ENCODE data around the gene DNAJB8. TPM values are rescaled to one million over a fixed set of nuclear protein-coding genes. Genes with fewer than 3 reads are reported as not detected.

DNAJB8 gene
- total RNA-seq, 2 experiments from 2014 or later, result not detected

GRCh38 chr3:128432301-128432970 lies 34.3 kb downstream of the DNAJB8 start:
- ChIA-PET POLR2A (no interaction called here), CTCF (no interaction called here)
- H3K4me1 Mint-ChIP-seq (ENCODE audit: low read depth), result peaks cover 12% of the 10 kb centered on the region
- intact Hi-C loops (cut with micrococcal nuclease), result no loop called here
- peaks cover 47% of the 10 kb centered on the region for H3K27me3 Mint-ChIP-seq
- H3K36me3 Mint-ChIP-seq, result no peaks in the 10 kb centered on the region
- no peak overlapping the region for H3K27ac Mint-ChIP-seq
- H3K4me3 Mint-ChIP-seq, result no peak overlapping the region
- DNase-seq, result no peak
- H3K9me3 Mint-ChIP-seq, result no peaks in the 10 kb centered on the region

GRCh38 chr3:128431803-128432300 lies 34.8 kb downstream of the DNAJB8 start:
- Mint-ChIP-seq H3K27me3 (peaks cover 51% of the 10 kb centered on the region), H3K9me3 (no peaks in the 10 kb centered on the region), H3K36me3 (no peaks in the 10 kb centered on the region), H3K27ac (no peak overlapping the region), H3K4me1 (ENCODE audit: low read depth) (peaks cover 12% of the 10 kb centered on the region), H3K4me3 (no peak overlapping the region)
- DNase-seq, result no peak
- ChIA-PET POLR2A (no interaction called here), CTCF (no interaction called here)
- intact Hi-C loops (cut with micrococcal nuclease), result no loop called here

- no peaks in the 10 kb centered on the region for H3K9me3 Mint-ChIP-seq
- no peak for DNase-seq
- POLR2A ChIA-PET, result no interaction called here
- intact Hi-C loops (cut with micrococcal nuclease), result no loop called here
- no peak overlapping the region for H3K4me3 Mint-ChIP-seq
- CTCF ChIA-PET, result interaction anchor here (1.3 kb wide), 1 partner anchor 68 kb away, joined by 3 read pairs; no protein-coding TSS in a partner anchor
- no peak overlapping the region for H3K27ac Mint-ChIP-seq
- H3K36me3 Mint-ChIP-seq, result no peaks in the 10 kb centered on the region
- peaks cover 43% of the 10 kb centered on the region for H3K27me3 Mint-ChIP-seq
- peaks cover 12% of the 10 kb centered on the region for H3K4me1 Mint-ChIP-seq (ENCODE audit: low read depth)
Observed at GRCh38 chr3:128430731-128431130, 36.0 kb downstream of the DNAJB8 start.

- Mint-ChIP-seq H3K36me3 (no peaks in the 10 kb centered on the region), H3K27me3 (peaks cover 42% of the 10 kb centered on the region), H3K9me3 (no peaks in the 10 kb centered on the region), H3K27ac (no peak overlapping the region), H3K4me3 (no peak overlapping the region), H3K4me1 (ENCODE audit: low read depth) (peaks cover 12% of the 10 kb centered on the region)
- CTCF ChIA-PET, result interaction anchor here (0.9 to 1.3 kb wide), 2 partner anchors 67 to 69 kb away, joined by 3 read pairs; no protein-coding TSS in a partner anchor
- DNase-seq, result no peak
- POLR2A ChIA-PET, result no interaction called here
- intact Hi-C loops (cut with micrococcal nuclease), result no loop called here
Observed at GRCh38 chr3:128430301-128430700, 36.4 kb downstream of the DNAJB8 start.

- Mint-ChIP-seq H3K27me3 (peaks cover 40% of the 10 kb centered on the region), H3K27ac (no peak overlapping the region), H3K9me3 (no peaks in the 10 kb centered on the region), H3K4me3 (no peak overlapping the region), H3K4me1 (ENCODE audit: low read depth) (peaks cover 12% of the 10 kb centered on the region), H3K36me3 (no peaks in the 10 kb centered on the region)
- intact Hi-C loops (cut with micrococcal nuclease), result loop anchor here (5.0 kb wide), 1 partner anchor 153 kb away; no protein-coding TSS in a partner anchor
- ChIA-PET CTCF (interaction anchor here (0.9 to 1.3 kb wide), 2 partner anchors 68 to 69 kb away, joined by 3 read pairs; no protein-coding TSS in a partner anchor), POLR2A (no interaction called here)
- no peak for DNase-seq
Observed at GRCh38 chr3:128429751-128430150, 36.9 kb downstream of the DNAJB8 start.

GRCh38 chr3:128429275-128429674 lies 37.4 kb downstream of the DNAJB8 start:
- peaks cover 12% of the 10 kb centered on the region for H3K4me1 Mint-ChIP-seq (ENCODE audit: low read depth)
- peaks cover 40% of the 10 kb centered on the region for H3K27me3 Mint-ChIP-seq
- ChIA-PET CTCF (no interaction called here), POLR2A (no interaction called here)
- intact Hi-C loops (cut with micrococcal nuclease), result loop anchor here (5.0 kb wide), 1 partner anchor 153 kb away; no protein-coding TSS in a partner anchor
- H3K4me3 Mint-ChIP-seq, result no peak overlapping the region
- H3K36me3 Mint-ChIP-seq, result no peaks in the 10 kb centered on the region
- H3K9me3 Mint-ChIP-seq, result no peaks in the 10 kb centered on the region
- no peak overlapping the region for H3K27ac Mint-ChIP-seq
- DNase-seq, result no peak

GRCh38 chr3:128427872-128428822 lies 38.5 kb downstream of the DNAJB8 start:
- DNase-seq, result no peak
- Mint-ChIP-seq H3K36me3 (no peaks in the 10 kb centered on the region), H3K27me3 (peaks cover 32% of the 10 kb centered on the region), H3K27ac (no peak overlapping the region), H3K4me1 (ENCODE audit: low read depth) (peaks cover 10% of the 10 kb centered on the region), H3K4me3 (no peak overlapping the region), H3K9me3 (no peaks in the 10 kb centered on the region)
- CTCF ChIA-PET, result interaction anchor here (0.6 to 4.4 kb wide), 9 partner anchors 18 to 235 kb away, joined by 3 to 47 read pairs (median 3); no protein-coding TSS in a partner anchor
- POLR2A ChIA-PET, result no interaction called here
- intact Hi-C loops (cut with micrococcal nuclease), result loop anchor here (5.0 kb wide), 1 partner anchor 154 kb away; no protein-coding TSS in a partner anchor

GRCh38 chr3:128427175-128427857 lies 39.4 kb downstream of the DNAJB8 start:
- no peaks in the 10 kb centered on the region for H3K36me3 Mint-ChIP-seq

GRCh38 chr3:128426128-128426921 lies 40.4 kb downstream of the DNAJB8 start:
- no peak overlapping the region for H3K27ac Mint-ChIP-seq
- H3K4me1 Mint-ChIP-seq (ENCODE audit: low read depth), result no peaks in the 10 kb centered on the region

More at GRCh38 chr3:128427175-128427857, 39.4 kb downstream of the DNAJB8 start:
- no peak for DNase-seq
- H3K9me3 Mint-ChIP-seq, result no peaks in the 10 kb centered on the region
- CTCF ChIA-PET, result interaction anchor here (0.6 to 4.4 kb wide), 16 partner anchors 9 to 235 kb away, joined by 3 to 47 read pairs (median 4); partner anchors contain the start of gene GATA2
- intact Hi-C loops (cut with micrococcal nuclease), result loop anchor here (5.0 kb wide), 1 partner anchor 155 kb away; no protein-coding TSS in a partner anchor
- no peak overlapping the region for H3K27ac Mint-ChIP-seq
- POLR2A ChIA-PET, result no interaction called here
- no peak overlapping the region for H3K4me3 Mint-ChIP-seq
- H3K4me1 Mint-ChIP-seq (ENCODE audit: low read depth), result peaks cover 8% of the 10 kb centered on the region
- H3K27me3 Mint-ChIP-seq, result peaks cover 29% of the 10 kb centered on the region

GRCh38 chr3:128425846-128426127 lies 40.9 kb downstream of the DNAJB8 start:
- no peak overlapping the region for H3K4me3 Mint-ChIP-seq
- POLR2A ChIA-PET, result no interaction called here

More at GRCh38 chr3:128426128-128426921, 40.4 kb downstream of the DNAJB8 start:
- ChIA-PET POLR2A (no interaction called here), CTCF (interaction anchor here (0.6 to 4.4 kb wide), 26 partner anchors 8 to 331 kb away, joined by 3 to 47 read pairs (median 6); partner anchors contain the start of gene GATA2)
- H3K27me3 Mint-ChIP-seq, result peaks cover 20% of the 10 kb centered on the region
- peak; percentile 62 for DNase-seq
- no peaks in the 10 kb centered on the region for H3K36me3 Mint-ChIP-seq
- H3K4me3 Mint-ChIP-seq, result no peak overlapping the region
- no peaks in the 10 kb centered on the region for H3K9me3 Mint-ChIP-seq
- intact Hi-C loops (cut with micrococcal nuclease), result loop anchor here (1.0 to 5.0 kb wide), 3 partner anchors 71 to 182 kb away; no protein-coding TSS in a partner anchor

More at GRCh38 chr3:128425846-128426127, 40.9 kb downstream of the DNAJB8 start:
- intact Hi-C loops (cut with micrococcal nuclease), result loop anchor here (1.0 to 5.0 kb wide), 3 partner anchors 72 to 183 kb away; no protein-coding TSS in a partner anchor
- CTCF ChIA-PET, result interaction anchor here (0.6 to 4.4 kb wide), 22 partner anchors 9 to 330 kb away, joined by 3 to 47 read pairs (median 6); partner anchors contain the start of gene GATA2
- Mint-ChIP-seq H3K27me3 (peaks cover 17% of the 10 kb centered on the region), H3K4me1 (ENCODE audit: low read depth) (no peaks in the 10 kb centered on the region), H3K9me3 (no peaks in the 10 kb centered on the region), H3K36me3 (no peaks in the 10 kb centered on the region), H3K27ac (no peak overlapping the region)
- DNase-seq, result no peak
